Mammary epithelial cell (primary cell): ENCODE data around the gene SLC39A6.

Experiments
- CTCF ChIP-seq, 2 donors: IDR thresholded peaks in 1 of 2; conservative IDR thresholded peaks in 1 of 2; 2 replicates each; pipeline ENCODE4 v1.5.1; 2011 to 2012; ENCODE audit warnings: inconsistent platforms in 2 of 2, low read length in 2 of 2, mild to moderate bottlenecking in 2 of 2, control low read depth in 1 of 2, low read depth in 1 of 2; ENCODE audit not compliant: insufficient read depth in 1 of 2; ENCODE audit errors: extremely low read depth in 1 of 2
- EZH2 ChIP-seq: IDR thresholded peaks from 2 replicates; pipeline ENCODE4 v1.6.1; 2012; ENCODE audit warnings: low read length, inconsistent platforms, borderline replicate concordance

- TF ChIP-seq CTCF (conservative IDR thresholded peaks at IDR 0.05 in 1 of 2, IDR thresholded peaks at IDR 0.05 in 1 of 2; ENCODE audit: extremely low read depth in 1 of 2, insufficient read depth in 1 of 2, low read depth in 1 of 2, low read length in 2 of 2) (no peak), EZH2 (no peak)
Measured at GRCh38 chr18:36108601-36109000, 20.5 kb downstream of the SLC39A6 start.
